Ishikawa (cell line): Measurements from ENCODE around the gene RWDD1.

Experiments
- CEBPB ChIP-seq: IDR thresholded peaks from 2 replicates; pipeline ENCODE4 v1.6.1; 2012
- CREB1 ChIP-seq: IDR thresholded peaks from 2 replicates; pipeline ENCODE4 v1.6.1; 2012; ENCODE audit warnings: low read depth
- EGR1 ChIP-seq: IDR thresholded peaks from 2 replicates; pipeline ENCODE4 v1.6.1; 2012
- EP300 ChIP-seq: IDR thresholded peaks from 2 replicates; pipeline ENCODE4 v1.6.1; 2012; ENCODE audit warnings: borderline replicate concordance
- FOXM1 ChIP-seq: IDR thresholded peaks from 2 replicates; pipeline ENCODE4 v1.6.1; 2012; ENCODE audit warnings: low read depth, borderline replicate concordance
- NFIC ChIP-seq: IDR thresholded peaks from 2 replicates; pipeline ENCODE4 v1.6.1; 2012
- RAD21 ChIP-seq: IDR thresholded peaks from 2 replicates; pipeline ENCODE4 v1.6.1; 2012; ENCODE audit warnings: low read depth
- TAF1 ChIP-seq: IDR thresholded peaks from 2 replicates; pipeline ENCODE4 v1.6.1; 2012; ENCODE audit warnings: low read depth, mild to moderate bottlenecking
- TCF12 ChIP-seq: IDR thresholded peaks from 2 replicates; pipeline ENCODE4 v1.6.1; 2012; ENCODE audit warnings: low read depth
- TEAD4 ChIP-seq: IDR thresholded peaks from 2 replicates; pipeline ENCODE4 v1.6.1; 2012
- YY1 ChIP-seq: IDR thresholded peaks from 2 replicates; pipeline ENCODE4 v1.6.1; 2012; ENCODE audit warnings: low read depth
- ZBTB7A ChIP-seq: IDR thresholded peaks from 2 replicates; pipeline ENCODE4 v1.6.1; 2012; ENCODE audit warnings: low read depth
- TF ChIP-seq, protein P1 (sequence below): IDR thresholded peaks from 2 replicates; pipeline ENCODE4 v1.6.1; 2012
- TF ChIP-seq, protein P2 (sequence below): IDR thresholded peaks from 2 replicates; pipeline ENCODE4 v1.6.1; 2012
- TF ChIP-seq, protein P3 (sequence below): IDR thresholded peaks from 2 replicates; pipeline ENCODE4 v1.6.1; 2012; ENCODE audit warnings: low read depth, mild to moderate bottlenecking

Gene RWDD1

DNA sequence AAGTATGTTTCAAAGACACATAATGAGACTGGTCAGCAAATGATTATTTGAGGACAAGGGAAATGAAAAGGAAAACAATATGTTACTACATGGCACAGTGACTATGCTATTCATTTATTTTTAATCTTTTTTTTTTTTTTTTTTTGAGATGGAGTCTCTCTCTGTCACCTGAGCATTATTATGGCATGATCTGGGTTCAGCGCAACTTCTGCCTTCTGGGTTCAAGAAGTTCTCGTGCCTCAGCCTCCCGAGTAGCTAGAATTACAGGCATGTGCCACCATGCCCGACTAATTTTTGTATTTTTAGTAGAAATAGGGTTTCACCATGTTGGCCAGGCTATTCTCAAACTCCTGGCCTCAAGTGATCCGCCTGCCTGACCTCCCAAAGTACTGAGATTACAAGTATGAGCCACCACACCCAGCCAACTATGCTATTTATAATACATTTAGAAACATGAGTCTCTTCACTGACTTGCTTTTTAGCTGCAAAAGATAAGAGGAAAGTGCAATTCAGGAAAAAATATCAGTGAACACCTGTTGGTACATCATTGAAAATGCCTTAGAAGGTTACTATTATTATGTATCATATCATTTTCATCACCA lies 14.4 kb upstream of the RWDD1 start:
- TF ChIP-seq FOXM1, result no peak
- no peak for TF ChIP-seq CEBPB
- TF ChIP-seq, protein P1, sequence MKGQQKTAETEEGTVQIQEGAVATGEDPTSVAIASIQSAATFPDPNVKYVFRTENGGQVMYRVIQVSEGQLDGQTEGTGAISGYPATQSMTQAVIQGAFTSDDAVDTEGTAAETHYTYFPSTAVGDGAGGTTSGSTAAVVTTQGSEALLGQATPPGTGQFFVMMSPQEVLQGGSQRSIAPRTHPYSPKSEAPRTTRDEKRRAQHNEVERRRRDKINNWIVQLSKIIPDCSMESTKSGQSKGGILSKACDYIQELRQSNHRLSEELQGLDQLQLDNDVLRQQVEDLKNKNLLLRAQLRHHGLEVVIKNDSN, result no peak
- no peak for TF ChIP-seq NFIC
- TF ChIP-seq, protein P2, sequence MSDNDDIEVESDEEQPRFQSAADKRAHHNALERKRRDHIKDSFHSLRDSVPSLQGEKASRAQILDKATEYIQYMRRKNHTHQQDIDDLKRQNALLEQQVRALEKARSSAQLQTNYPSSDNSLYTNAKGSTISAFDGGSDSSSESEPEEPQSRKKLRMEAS, result no peak
- no peak for TF ChIP-seq CREB1
- no peak for TF ChIP-seq TEAD4
- no peak for TF ChIP-seq ZBTB7A
- TF ChIP-seq TAF1, result no peak
- no peak for TF ChIP-seq YY1
- no peak for TF ChIP-seq RAD21

DNA sequence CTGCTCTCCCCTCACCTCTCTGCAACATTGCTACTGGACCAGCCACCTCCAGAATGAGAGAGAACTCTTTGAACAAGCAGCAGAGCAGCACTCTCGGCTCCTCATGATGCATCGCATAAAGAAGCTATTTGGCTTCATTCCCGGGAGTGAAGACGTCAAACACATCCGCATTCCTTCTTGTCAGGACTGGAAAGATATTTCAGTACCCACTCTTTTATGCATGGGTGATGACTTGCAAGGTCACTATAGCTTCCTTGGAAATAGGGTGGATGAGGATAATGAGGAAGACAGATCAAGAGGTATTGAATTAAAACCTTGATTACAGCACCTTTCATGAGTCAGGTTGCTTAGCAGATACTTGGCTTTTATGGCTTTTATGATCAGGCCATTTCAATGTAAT lies 13.4 kb upstream of the RWDD1 start:
- TF ChIP-seq TEAD4, result peak; percentile 41; the same call in 1 of the 2 replicates
- TF ChIP-seq, protein P1, result no peak

DNA sequence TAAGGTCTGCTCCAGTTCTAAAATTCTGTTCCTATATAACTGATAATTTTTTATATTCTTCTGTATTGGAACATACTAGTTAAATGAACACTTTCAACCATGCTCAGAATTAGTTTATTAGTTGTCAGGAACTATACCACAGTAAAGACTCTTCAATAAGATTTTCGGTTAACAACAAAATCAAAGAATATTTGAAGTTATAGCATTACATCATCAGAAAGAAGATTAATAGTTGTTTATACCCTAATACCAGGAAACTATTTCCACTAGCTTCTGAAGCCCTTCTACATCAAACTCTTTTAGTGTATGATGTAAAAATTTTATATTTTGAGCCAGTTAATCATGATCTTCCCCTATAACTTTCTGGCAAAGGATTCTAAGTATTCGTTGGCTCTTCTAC lies 11.2 kb upstream of the RWDD1 start:
- no peak for TF ChIP-seq EGR1
- TF ChIP-seq, protein P3, sequence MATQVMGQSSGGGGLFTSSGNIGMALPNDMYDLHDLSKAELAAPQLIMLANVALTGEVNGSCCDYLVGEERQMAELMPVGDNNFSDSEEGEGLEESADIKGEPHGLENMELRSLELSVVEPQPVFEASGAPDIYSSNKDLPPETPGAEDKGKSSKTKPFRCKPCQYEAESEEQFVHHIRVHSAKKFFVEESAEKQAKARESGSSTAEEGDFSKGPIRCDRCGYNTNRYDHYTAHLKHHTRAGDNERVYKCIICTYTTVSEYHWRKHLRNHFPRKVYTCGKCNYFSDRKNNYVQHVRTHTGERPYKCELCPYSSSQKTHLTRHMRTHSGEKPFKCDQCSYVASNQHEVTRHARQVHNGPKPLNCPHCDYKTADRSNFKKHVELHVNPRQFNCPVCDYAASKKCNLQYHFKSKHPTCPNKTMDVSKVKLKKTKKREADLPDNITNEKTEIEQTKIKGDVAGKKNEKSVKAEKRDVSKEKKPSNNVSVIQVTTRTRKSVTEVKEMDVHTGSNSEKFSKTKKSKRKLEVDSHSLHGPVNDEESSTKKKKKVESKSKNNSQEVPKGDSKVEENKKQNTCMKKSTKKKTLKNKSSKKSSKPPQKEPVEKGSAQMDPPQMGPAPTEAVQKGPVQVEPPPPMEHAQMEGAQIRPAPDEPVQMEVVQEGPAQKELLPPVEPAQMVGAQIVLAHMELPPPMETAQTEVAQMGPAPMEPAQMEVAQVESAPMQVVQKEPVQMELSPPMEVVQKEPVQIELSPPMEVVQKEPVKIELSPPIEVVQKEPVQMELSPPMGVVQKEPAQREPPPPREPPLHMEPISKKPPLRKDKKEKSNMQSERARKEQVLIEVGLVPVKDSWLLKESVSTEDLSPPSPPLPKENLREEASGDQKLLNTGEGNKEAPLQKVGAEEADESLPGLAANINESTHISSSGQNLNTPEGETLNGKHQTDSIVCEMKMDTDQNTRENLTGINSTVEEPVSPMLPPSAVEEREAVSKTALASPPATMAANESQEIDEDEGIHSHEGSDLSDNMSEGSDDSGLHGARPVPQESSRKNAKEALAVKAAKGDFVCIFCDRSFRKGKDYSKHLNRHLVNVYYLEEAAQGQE, result no peak
- TF ChIP-seq, protein P1, result no peak
- no peak for TF ChIP-seq TEAD4

DNA sequence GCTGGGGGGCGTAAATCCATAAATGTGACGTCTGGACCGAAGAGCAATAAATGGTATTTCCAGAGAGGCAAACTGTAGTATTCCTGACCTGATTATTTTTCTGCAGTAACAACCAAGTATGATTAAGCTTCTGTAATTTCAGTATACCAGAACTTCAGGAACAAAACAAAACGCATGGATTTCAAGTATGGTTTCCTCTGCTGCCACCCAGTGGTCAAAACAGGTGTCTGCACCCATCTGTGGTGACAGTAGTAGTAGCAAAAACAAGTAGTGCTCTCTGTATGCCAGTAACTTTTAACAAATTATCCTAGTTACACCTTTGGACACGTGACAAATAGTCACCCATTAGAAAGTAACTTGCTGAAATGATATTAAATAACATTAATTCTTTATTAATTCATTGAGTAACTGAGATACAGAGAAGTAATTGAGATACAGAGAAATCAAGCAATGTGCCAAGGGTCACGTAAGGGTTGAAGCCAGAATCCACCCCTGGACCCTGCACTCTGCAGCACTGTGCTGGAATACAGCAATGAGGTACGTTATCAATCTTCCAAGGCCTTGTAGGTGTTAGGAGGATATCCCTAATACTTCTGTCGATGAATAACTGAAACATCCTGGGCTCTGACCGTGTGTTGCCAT lies 9.8 kb upstream of the RWDD1 start:
- peak; percentile 80 for TF ChIP-seq RAD21
- TF ChIP-seq, protein P3, result no peak

DNA sequence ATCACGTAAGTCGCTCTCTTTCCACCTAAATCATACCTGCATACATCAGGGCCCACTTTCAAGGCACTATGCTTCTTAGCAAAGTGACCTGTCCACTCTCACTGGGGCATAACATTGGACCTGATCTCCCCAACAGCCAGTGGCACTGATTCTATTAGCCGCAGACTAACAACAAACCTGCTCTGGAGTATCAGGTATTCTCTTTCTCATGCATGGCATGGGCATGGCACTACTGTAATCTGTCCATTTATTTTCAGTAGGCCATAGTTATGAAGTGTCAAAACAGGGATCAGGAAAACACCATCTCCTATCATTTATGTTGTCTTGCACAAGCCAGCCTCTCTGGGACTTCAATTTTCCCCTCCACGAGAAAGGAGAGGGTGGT lies 9.3 kb upstream of the RWDD1 start:
- no peak for TF ChIP-seq FOXM1
- TF ChIP-seq, protein P1, result no peak
- TF ChIP-seq, protein P3, result no peak
- TF ChIP-seq TAF1, result no peak
- TF ChIP-seq NFIC, result no peak
- no peak for TF ChIP-seq EGR1
- TF ChIP-seq EP300, result no peak
- TF ChIP-seq YY1, result no peak
- TF ChIP-seq CREB1, result no peak
- TF ChIP-seq CEBPB, result no peak
- TF ChIP-seq ZBTB7A, result no peak
- no peak for TF ChIP-seq TEAD4
- no peak for TF ChIP-seq TCF12
- TF ChIP-seq, protein P2, result no peak
